NB4 (cell line): ENCODE results near the gene KIAA1549.

Experiments used
- DNase-seq: peaks from one replicate; pipeline ENCODE4 v3.0.0; 2010; ENCODE audit warnings: low read depth
- H3K4me3 ChIP-seq: one replicate; pipeline ENCODE4 v1.5.1; 2011; ENCODE audit warnings: mild to moderate bottlenecking, low read depth, low read length, moderate library complexity
- MYC ChIP-seq: IDR thresholded peaks from 2 replicates; pipeline ENCODE4 v1.6.1; 2011; ENCODE audit warnings: low read depth, low read length
- POLR2A ChIP-seq: IDR thresholded peaks from 2 replicates; pipeline ENCODE4 v1.6.1; 2011; ENCODE audit warnings: mild to moderate bottlenecking; ENCODE audit not compliant: insufficient read length; ENCODE audit errors: extremely low read depth
- TF ChIP-seq, protein P1 (sequence below): IDR thresholded peaks from 2 replicates; pipeline ENCODE4 v1.6.1; 2011; ENCODE audit warnings: low read depth, low read length
- TF ChIP-seq, protein P2 (sequence below): IDR thresholded peaks from one replicate; pipeline ENCODE4 v1.5.1; 2012; ENCODE audit warnings: low read depth, low read length

KIAA1549 gene

DNA sequence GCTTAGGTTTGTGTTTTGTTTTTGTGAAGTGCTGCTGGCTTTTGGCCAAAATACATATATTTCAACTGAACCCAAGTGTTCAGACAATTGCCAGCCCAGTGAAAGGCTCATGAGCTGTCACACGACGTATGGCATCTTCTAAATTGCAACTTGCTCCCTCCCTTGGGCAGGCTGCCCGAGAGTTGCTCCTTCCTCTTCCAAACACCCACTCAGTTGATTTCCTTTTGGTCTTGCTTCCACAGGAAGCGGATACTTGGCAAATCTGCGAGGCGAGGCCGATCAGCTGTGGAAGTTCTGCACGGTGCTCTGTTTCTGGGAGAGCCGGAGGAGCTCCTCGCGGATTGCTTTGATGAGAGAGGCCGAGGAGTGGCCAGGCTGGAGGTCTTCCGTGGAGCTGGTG is 143.6 kb downstream of the KIAA1549 start:
- DNase-seq: no peak
- TF ChIP-seq, protein P1, sequence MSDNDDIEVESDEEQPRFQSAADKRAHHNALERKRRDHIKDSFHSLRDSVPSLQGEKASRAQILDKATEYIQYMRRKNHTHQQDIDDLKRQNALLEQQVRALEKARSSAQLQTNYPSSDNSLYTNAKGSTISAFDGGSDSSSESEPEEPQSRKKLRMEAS: no peak
- TF ChIP-seq, protein P2, sequence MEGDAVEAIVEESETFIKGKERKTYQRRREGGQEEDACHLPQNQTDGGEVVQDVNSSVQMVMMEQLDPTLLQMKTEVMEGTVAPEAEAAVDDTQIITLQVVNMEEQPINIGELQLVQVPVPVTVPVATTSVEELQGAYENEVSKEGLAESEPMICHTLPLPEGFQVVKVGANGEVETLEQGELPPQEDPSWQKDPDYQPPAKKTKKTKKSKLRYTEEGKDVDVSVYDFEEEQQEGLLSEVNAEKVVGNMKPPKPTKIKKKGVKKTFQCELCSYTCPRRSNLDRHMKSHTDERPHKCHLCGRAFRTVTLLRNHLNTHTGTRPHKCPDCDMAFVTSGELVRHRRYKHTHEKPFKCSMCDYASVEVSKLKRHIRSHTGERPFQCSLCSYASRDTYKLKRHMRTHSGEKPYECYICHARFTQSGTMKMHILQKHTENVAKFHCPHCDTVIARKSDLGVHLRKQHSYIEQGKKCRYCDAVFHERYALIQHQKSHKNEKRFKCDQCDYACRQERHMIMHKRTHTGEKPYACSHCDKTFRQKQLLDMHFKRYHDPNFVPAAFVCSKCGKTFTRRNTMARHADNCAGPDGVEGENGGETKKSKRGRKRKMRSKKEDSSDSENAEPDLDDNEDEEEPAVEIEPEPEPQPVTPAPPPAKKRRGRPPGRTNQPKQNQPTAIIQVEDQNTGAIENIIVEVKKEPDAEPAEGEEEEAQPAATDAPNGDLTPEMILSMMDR: no peak
- TF ChIP-seq MYC: no peak
- TF ChIP-seq POLR2A: no peak
- H3K4me3 ChIP-seq: no peak overlapping the region

DNA sequence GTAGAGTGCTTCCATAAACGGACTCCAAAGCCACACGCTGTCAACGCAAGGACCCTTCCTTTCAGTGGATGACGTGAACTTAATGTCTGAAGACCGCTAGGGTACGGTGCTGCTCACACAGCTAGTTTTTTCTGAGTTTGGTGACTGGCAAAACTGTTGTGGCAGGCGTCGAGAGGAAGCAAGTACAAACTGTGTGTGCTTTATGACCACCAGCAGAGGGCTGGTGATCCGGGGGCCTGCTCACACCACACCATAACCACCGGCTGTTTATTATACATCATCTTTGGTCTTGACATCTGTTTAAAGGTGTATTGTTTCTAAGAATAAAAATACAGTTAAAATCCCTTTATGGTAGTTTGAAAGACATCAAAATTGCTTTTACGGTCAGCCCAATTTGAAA is 146.1 kb downstream of the KIAA1549 start:
- peak; percentile 17 for DNase-seq
- no peak overlapping the region for H3K4me3 ChIP-seq
- TF ChIP-seq, protein P2: peak; percentile 4
- TF ChIP-seq, protein P1: no peak

DNA sequence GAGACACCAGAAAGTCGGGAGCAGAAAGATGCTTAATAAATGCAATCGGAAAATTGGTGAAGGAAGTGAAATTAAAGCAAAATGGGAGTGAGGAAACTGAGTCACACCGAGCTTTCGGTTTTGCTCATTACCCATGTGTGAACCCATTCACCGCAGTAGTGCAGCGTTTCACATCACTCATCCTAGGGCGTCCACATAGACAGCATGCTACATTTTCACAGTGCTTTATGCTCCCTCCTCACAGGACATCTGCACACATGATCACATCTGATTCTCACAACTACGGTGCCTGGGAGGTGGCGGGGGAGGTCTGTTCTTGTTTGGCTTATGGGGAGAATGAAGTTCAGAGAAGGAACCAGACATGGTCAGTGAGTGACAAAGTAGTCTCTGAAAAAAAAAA is 146.6 kb downstream of the KIAA1549 start:
- H3K4me3 ChIP-seq: no peak overlapping the region
- DNase-seq: no peak
- TF ChIP-seq, protein P1: no peak
- no peak for TF ChIP-seq POLR2A
- TF ChIP-seq, protein P2: no peak
- TF ChIP-seq MYC: no peak

DNA sequence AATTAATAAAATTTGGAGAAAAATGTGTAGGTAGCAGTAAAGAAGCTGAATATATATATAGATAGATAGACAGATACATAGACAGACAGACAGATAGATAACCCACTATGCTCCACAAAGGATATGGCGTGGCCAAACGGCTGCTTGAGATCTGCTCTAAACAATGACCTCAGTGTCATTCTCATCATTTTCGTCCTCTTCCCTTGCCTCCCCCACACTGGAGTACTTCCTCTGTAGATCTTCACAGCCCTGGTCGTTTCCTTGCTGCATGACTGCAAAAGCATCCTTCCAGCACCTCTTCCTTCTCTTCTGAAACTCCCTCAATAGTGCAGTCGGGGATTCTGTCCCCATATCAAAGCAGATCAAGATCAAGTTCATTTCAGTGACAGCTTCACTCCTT is 147.6 kb downstream of the KIAA1549 start:
- no peak overlapping the region for H3K4me3 ChIP-seq
- TF ChIP-seq MYC (no peak), POLR2A (no peak)
- TF ChIP-seq, protein P2: no peak
- TF ChIP-seq, protein P1: no peak
- peak; percentile 52 for DNase-seq

DNA sequence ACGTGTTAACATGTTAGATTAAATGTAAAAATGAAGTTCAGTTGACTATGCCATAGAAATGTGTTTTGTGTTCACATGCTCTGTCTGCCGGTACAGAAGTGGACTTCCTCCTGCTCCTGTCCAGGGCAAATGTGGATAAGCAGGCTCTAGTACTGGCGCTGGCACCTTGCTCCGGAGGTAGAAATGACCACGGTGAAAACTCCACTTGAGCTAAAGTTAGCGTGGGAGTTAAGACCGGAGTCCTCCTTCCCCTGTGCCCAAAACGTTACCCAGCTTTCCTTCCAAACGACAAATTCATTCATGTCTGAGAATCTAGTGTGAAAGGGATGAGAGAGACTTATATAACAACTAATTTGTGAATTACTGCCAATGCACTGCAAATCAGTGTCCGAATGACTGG is 148.2 kb downstream of the KIAA1549 start:
- DNase-seq: no peak
- no peak overlapping the region for H3K4me3 ChIP-seq
- TF ChIP-seq POLR2A: no peak
- TF ChIP-seq, protein P1: no peak

DNA sequence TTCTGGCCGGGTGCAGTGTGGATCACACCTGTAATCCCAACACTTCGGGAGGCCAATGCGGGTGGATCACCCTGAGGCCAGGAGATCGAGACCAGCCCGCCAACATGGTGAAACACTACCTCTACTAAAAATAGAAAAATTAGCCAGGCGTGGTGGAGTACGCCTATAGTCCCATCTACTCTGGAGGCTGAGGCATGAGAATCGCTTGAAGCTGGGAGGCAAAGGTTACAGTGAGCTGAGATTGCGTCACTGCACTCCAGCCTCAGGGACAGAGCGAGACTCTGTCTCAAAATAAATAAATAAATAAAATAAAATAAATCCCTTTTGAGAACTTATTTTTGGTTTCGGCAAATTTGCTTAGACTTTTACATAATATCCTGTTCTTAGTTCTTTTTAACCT is 151.9 kb downstream of the KIAA1549 start:
- TF ChIP-seq MYC: no peak
- TF ChIP-seq, protein P1: no peak
- no peak for TF ChIP-seq POLR2A
- TF ChIP-seq, protein P2: no peak
- no peak for DNase-seq
- H3K4me3 ChIP-seq: no peak overlapping the region
